Type B pancreatic cell (in vitro differentiated cells): Measurements from ENCODE around the gene BATF. TPM values are rescaled to one million over a fixed set of nuclear protein-coding genes. Genes with fewer than 3 reads are reported as not detected.

Experiments used
- DNase-seq: peaks from one replicate; pipeline ENCODE4 v3.0.0; 2021; ENCODE audit warnings: mixed read lengths; ENCODE audit not compliant: unreplicated experiment; ENCODE audit errors: extremely low spot score
- H3K27ac Mint-ChIP-seq: 2 replicates; pipeline ENCODE4 v1.8.0; 2021; ENCODE audit warnings: mild to moderate bottlenecking, mixed read lengths
- H3K27me3 Mint-ChIP-seq: 2 replicates; pipeline ENCODE4 v1.8.0; 2021; ENCODE audit warnings: mixed read lengths
- H3K36me3 Mint-ChIP-seq: 2 replicates; pipeline ENCODE4 v1.8.0; 2021; ENCODE audit warnings: mixed read lengths
- H3K4me1 Mint-ChIP-seq: one replicate; pipeline ENCODE4 v1.8.0; 2021; ENCODE audit warnings: mixed read lengths; ENCODE audit not compliant: unreplicated experiment
- H3K4me3 Mint-ChIP-seq: 2 replicates; pipeline ENCODE4 v1.8.0; 2021; ENCODE audit warnings: mild to moderate bottlenecking, mixed read lengths
- H3K9me3 Mint-ChIP-seq: 2 replicates; pipeline ENCODE4 v1.8.0; 2021; ENCODE audit warnings: mixed read lengths
- total RNA-seq: library from RNA; stranded (reverse); gene quantifications from 2 replicates; pipeline ENCODE4 v1.2.1, GENCODE V29; 2021; ENCODE audit warnings: low replicate concordance
- TF ChIP-seq, protein P1 (sequence below): fragments of 200-600 bp; sonication (generic); conservative IDR thresholded peaks from 2 replicates; pipeline ENCODE4 v1.5.0; 2021; ENCODE audit warnings: antibody characterized with exemption, mild to moderate bottlenecking

Gene BATF
- total RNA-seq, 1 donor from 2014 or later = 2.6 TPM

- Mint-ChIP-seq H3K4me3 (no peak overlapping the region), H3K27ac (no peak overlapping the region), H3K4me1 (peaks cover 5% of the 10 kb centered on the region), H3K27me3 (peaks cover 12% of the 10 kb centered on the region), H3K9me3 (no peaks in the 10 kb centered on the region), H3K36me3 (no peaks in the 10 kb centered on the region)
- TF ChIP-seq, protein P1, sequence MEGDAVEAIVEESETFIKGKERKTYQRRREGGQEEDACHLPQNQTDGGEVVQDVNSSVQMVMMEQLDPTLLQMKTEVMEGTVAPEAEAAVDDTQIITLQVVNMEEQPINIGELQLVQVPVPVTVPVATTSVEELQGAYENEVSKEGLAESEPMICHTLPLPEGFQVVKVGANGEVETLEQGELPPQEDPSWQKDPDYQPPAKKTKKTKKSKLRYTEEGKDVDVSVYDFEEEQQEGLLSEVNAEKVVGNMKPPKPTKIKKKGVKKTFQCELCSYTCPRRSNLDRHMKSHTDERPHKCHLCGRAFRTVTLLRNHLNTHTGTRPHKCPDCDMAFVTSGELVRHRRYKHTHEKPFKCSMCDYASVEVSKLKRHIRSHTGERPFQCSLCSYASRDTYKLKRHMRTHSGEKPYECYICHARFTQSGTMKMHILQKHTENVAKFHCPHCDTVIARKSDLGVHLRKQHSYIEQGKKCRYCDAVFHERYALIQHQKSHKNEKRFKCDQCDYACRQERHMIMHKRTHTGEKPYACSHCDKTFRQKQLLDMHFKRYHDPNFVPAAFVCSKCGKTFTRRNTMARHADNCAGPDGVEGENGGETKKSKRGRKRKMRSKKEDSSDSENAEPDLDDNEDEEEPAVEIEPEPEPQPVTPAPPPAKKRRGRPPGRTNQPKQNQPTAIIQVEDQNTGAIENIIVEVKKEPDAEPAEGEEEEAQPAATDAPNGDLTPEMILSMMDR = no peak
- DNase-seq = no peak
These were observed 39.8 kb downstream of the BATF start for GRCh38 chr14:75562089-75562488.

DNA sequence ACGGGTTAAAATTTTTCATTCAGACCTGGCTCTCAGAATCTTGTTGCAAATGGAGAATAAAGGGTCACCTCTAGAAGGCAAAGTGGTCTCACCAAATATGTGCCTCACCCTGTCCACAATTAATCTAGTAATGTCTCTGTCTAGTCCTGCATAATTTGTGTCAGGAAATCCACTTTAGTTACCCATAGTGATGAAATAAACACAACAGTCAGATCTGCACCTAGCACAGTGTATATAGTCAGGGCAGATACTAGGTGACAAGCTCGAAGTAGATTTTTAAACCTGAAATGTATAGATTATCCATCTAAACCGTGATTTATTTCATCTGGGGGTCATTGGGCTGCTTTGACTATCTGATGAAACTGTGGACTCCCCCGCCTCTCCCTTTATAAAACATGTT lies 40.2 kb downstream of the BATF start:
- peaks cover 5% of the 10 kb centered on the region for H3K4me1 Mint-ChIP-seq
- H3K27ac Mint-ChIP-seq = no peak overlapping the region
- peaks cover 12% of the 10 kb centered on the region for H3K27me3 Mint-ChIP-seq
- TF ChIP-seq, protein P1 = no peak
- H3K9me3 Mint-ChIP-seq = no peaks in the 10 kb centered on the region
- no peak overlapping the region for H3K4me3 Mint-ChIP-seq
- no peak for DNase-seq
- no peaks in the 10 kb centered on the region for H3K36me3 Mint-ChIP-seq

DNA sequence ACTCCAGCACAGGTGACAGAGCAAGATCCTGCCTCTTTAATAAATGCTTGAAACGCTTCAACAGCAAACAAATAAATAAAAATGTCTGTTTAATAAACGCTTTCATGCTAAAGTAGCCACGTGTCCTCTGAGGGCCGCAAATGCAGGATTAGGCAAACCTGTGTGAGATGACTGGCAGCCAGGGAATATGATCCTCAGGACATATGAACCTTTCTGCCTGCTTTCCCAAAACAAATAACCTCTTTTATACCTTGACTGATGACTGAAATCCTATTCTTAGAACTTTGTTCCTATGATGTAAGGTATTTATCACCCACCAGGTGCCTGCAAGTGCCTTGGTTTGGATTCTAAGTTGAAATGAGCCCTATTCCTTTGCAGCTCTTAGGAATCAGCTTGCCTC lies 41.7 kb downstream of the BATF start:
- Mint-ChIP-seq H3K36me3 (no peaks in the 10 kb centered on the region), H3K27ac (no peak overlapping the region)
- TF ChIP-seq, protein P1 = no peak

DNA sequence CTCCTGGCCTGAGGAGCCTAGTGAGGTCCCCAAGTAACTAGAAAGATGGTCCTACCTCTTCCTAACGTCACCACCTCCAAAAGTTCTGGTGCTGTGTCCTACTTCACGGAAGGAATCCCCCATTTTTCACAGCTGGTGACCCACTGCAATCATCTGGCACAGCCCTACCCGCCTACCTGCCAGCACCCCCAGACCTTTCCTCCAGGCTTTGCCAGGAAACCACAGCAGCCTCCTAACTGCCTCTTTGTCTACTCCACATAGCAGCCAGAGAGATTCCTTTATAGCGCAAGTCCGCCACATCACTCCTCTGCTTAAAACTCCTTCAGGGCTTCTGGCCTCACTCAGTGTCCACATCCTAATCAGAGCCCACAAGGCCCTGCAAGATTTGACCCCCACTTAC lies 42.8 kb downstream of the BATF start:
- H3K9me3 Mint-ChIP-seq = no peaks in the 10 kb centered on the region
- H3K27ac Mint-ChIP-seq = no peak overlapping the region
- TF ChIP-seq, protein P1 = no peak
- no peaks in the 10 kb centered on the region for H3K36me3 Mint-ChIP-seq
- H3K27me3 Mint-ChIP-seq = peaks cover 23% of the 10 kb centered on the region
- peaks cover 5% of the 10 kb centered on the region for H3K4me1 Mint-ChIP-seq
- DNase-seq = no peak
- no peak overlapping the region for H3K4me3 Mint-ChIP-seq

More for the DNA sequence above, 41.7 kb downstream of the BATF start:
- no peaks in the 10 kb centered on the region for H3K9me3 Mint-ChIP-seq
- no peak overlapping the region for H3K4me3 Mint-ChIP-seq
- no peak for DNase-seq
- peaks cover 16% of the 10 kb centered on the region for H3K27me3 Mint-ChIP-seq
- H3K4me1 Mint-ChIP-seq = peaks cover 5% of the 10 kb centered on the region

GRCh38 chr14:75566321-75566720 lies 44.1 kb downstream of the BATF start:
- Mint-ChIP-seq H3K27me3 (peaks cover 24% of the 10 kb centered on the region), H3K4me1 (no peaks in the 10 kb centered on the region), H3K27ac (no peak overlapping the region), H3K9me3 (no peaks in the 10 kb centered on the region), H3K36me3 (no peaks in the 10 kb centered on the region), H3K4me3 (no peak overlapping the region)
- TF ChIP-seq, protein P1 = no peak
- DNase-seq = no peak

DNA sequence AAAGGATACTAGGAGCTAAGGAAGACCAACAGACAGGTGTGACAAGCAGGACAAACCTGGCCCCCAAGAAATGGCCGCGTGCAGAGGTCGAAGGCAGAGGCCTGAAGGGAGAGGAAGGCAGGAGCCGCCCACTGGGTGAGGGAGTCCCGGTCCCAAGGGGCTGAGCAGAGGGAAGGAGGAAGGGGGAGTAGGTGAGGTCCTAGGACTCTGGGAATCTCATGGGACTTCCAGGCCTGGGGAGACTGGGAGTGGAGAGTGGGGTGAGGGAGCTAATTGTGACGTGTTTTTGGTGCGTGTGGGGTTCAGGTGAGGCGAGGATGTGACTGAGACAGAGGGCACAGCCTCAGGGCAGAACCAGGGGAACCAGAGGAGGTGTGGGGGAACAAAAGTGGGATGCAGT lies 44.5 kb downstream of the BATF start:
- Mint-ChIP-seq H3K4me3 (no peak overlapping the region), H3K4me1 (no peaks in the 10 kb centered on the region), H3K36me3 (no peaks in the 10 kb centered on the region), H3K27ac (no peak overlapping the region), H3K27me3 (peaks cover 25% of the 10 kb centered on the region), H3K9me3 (no peaks in the 10 kb centered on the region)
- TF ChIP-seq, protein P1 = no peak
- DNase-seq = no peak
